Suprapubic skin (tissue), 4 donors: Measurements from ENCODE around the gene FLVCR2.

ENCODE experiments used
- CTCF ChIP-seq, 2 donors: fragments of 200-600 bp in 1 of 2; fragments of 450-650 bp in 1 of 2; sonication (generic) in 1 of 2; IDR thresholded peaks; one replicate each; pipeline ENCODE4 v1.5.1; 2016 to 2019; ENCODE audit warnings: antibody characterized with exemption in 2 of 2, mild to moderate bottlenecking in 1 of 2, moderate library complexity in 1 of 2
- EP300 ChIP-seq: sonication (generic); formaldehyde crosslinking; IDR thresholded peaks from one replicate; pipeline ENCODE4 v1.6.1; 2017; ENCODE audit warnings: antibody characterized with exemption
- POLR2A ChIP-seq, 2 donors: fragments of 450-650 bp; IDR thresholded peaks; one replicate each; pipeline ENCODE4 v1.6.1; 2017; ENCODE audit warnings: antibody characterized with exemption in 2 of 2, mild to moderate bottlenecking in 2 of 2, moderate library complexity in 2 of 2
- POLR2AphosphoS5 ChIP-seq, 3 donors: sonication (generic); formaldehyde crosslinking; IDR thresholded peaks; one replicate each; pipeline ENCODE4 v1.6.1; 2017; ENCODE audit warnings: antibody characterized with exemption in 3 of 3

- TF ChIP-seq CTCF (IDR thresholded peaks at IDR 0.05) (no peak), POLR2A (IDR thresholded peaks at IDR 0.05) (no peak), POLR2AphosphoS5 (IDR thresholded peaks at IDR 0.05) (no peak), EP300 (no peak)
These were observed 44.4 kb upstream of the FLVCR2 start for GRCh38 chr14:75533791-75534555.
